NCI-H345 treated with DMSO at 0.1 percent for 48 hours (cell line): ENCODE data around the gene MIS12.

Experiments used
- DNase-seq: peaks from one replicate; lab custom pipeline; 2025; ENCODE audit not compliant: unreplicated experiment; lab: John Stamatoyannopoulos, UW

The MIS12 gene

GRCh38 chr17:5532581-5532980 is 46.2 kb downstream of the MIS12 start:
- DNase-seq: no peak

GRCh38 chr17:5533486-5534315 is 47.3 kb downstream of the MIS12 start:
- no peak for DNase-seq

GRCh38 chr17:5535436-5535835 is 49.1 kb downstream of the MIS12 start:
- no peak for DNase-seq

DNA sequence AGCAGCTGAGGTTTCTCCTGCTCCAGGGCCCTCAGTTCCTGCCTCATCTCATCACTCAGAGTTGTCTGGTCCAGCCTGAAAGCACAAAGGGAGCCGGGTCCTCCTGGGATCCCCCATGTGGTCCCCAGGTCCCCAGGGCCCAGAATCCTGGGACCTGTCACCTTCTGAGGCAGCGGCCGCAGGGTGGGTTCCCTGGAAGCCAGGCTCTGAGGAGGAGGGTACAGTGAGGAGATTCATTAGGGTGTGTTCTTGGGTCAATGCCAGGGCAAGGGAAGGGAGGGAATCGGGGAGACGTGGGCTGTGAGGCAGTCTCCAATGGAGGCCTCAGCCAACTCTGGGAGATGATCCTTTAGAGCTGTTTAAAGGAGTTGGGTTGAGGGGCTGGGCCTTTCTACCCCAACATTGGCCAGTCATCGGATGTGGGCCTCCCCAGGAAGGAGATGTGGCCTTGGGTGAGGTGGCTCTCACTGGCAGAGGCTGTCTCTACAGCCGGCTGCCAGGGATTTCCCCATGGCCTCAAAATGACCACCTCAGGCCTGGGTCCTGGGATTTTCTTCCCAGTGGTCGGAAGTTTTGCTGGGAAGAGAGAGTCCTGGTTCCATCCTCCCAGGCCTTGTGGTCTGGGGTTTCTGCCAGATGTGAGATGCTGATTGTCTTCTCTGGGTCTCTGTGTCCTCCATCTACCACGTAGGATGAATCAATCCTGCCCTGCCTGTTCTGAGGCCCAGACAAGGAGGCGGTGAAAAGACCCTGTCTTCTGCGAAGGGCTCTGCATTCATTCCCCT is 50.7 kb downstream of the MIS12 start:
- no peak for DNase-seq

- no peak for DNase-seq
These were observed 52.9 kb downstream of the MIS12 start for GRCh38 chr17:5539286-5539685.

GRCh38 chr17:5540321-5540720 is 54.0 kb downstream of the MIS12 start:
- no peak for DNase-seq
